ENCODE measurements around the gene EID1. TPM values are rescaled to one million over a fixed set of nuclear protein-coding genes. Genes with fewer than 3 reads are reported as not detected.

Gene EID1
- total and polyA plus RNA-seq, 9 of the 15 experiments (the other 6 are each of a cell fraction or from before 2014, with no cell fraction given): 46.5 to 211 (median 143) TPM

DNA sequence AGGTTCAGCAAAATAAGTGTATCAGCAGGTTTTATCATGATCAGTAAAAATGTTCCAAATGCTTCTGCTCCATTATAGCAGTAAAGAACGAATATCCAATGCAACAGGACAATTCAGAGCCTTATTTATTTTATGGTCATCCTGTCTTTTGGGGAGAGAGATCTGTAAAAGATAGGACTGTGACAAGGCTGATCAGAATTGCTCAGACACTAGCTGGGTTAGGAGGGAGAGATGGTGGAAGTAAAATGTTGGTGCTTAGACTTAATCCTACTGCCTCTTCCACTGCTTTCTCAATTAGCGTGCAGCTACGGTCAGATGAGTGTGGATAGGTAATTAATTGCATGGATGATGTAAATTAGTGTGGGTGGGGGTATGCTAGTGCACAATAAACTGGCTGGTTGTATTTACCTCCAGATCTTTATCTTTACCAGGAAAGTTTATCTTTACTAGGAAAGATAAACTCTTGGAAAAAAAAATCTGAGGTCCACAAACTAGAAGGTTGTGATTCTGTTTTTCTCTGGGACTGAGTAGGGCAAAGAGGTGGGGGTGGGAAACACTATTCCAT is 2.2 kb downstream of the EID1 start (continued):
- TF ChIP-seq FOSL1 (tag; conservative IDR thresholded peaks at IDR 0.05): no peak
- TF ChIP-seq RCOR1 (IDR thresholded peaks at IDR 0.05; ENCODE audit: borderline replicate concordance in 1 of 2, low read depth in 2 of 2, low read length in 2 of 2): peak in 1 of 2 experiments; percentile 63; a peak in 1 of 4 replicates
- 0 out of 4 replicates have a peak, but pooled peaks of 1 of the 2 experiments have one; percentile 27 for TF ChIP-seq TBL1XR1 (IDR thresholded peaks at IDR 0.05; ENCODE audit: low read length in 2 of 2)
- TF ChIP-seq, protein P1, sequence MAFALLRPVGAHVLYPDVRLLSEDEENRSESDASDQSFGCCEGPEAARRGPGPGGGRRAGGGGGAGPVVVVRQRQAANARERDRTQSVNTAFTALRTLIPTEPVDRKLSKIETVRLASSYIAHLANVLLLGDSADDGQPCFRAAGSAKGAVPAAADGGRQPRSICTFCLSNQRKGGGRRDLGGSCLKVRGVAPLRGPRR (CRISPR knock-in tag; IDR thresholded peaks at IDR 0.05): no peak
- TF ChIP-seq MEF2A (IDR thresholded peaks at IDR 0.05; ENCODE audit: control insufficient read depth, low read depth, low read length): no peak
- peak in 1 of 2 experiments; percentile 42; a peak in 1 of 4 replicates for TF ChIP-seq HDAC1 (IDR thresholded peaks at IDR 0.05)
- TF ChIP-seq KDM1A (IDR thresholded peaks at IDR 0.05): peak in 1 of 2 experiments; percentile 30; a peak in 1 of 4 replicates

DNA sequence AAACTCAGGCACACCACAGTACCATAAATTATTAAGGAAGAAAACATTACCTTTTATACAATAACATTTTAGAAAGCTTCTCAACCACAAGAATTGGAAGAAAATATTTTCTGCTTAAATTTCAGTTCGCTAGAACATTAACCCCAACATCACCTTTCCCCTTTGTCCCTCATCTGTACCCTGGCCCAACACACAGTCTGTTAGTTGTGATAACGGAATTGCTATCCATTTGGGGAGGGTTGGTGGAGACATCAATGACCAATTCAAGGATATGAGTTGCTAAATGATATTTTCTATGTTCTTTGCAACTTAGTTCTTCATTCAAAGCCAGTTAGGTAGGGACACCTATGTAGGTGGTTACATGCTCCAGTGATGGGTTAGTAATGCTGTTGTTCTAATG is 5.8 kb downstream of the EID1 start:
- Histone ChIP-seq H4K20me1 (replicated peaks; ENCODE audit: control insufficient read depth, insufficient read depth, low read length) (no peaks in the 10 kb centered on the region), H3K9me3 (replicated peaks; ENCODE audit: control insufficient read depth, insufficient read depth, low read depth, low read length) (no peaks in the 10 kb centered on the region), H3K9me1 (ENCODE audit: control insufficient read depth, insufficient read depth, low read length) (no peaks in the 10 kb centered on the region), H2AFZ (ENCODE audit: low read depth, low read length) (peak overlapping the region; percentile 85), H3K27me3 (ENCODE audit: control insufficient read depth in 2 of 2, insufficient read depth in 2 of 2, low read length in 2 of 2) (no peaks in the 10 kb centered on the region), H3K79me2 (ENCODE audit: control insufficient read depth, insufficient read depth, low read length) (peaks cover 24% of the 10 kb centered on the region), H3K4me2 (ENCODE audit: insufficient read depth, low read length) (peak overlapping the region; percentile 47), H3K4me3 (no peak overlapping the region), H3K36me3 (ENCODE audit: control insufficient read depth, insufficient read depth, low read length) (peaks cover 3% of the 10 kb centered on the region; the same call in 1 of the 3 replicates), H3K9ac (ENCODE audit: insufficient read depth in 1 of 2, low read depth in 2 of 2, low read length in 2 of 2) (peak overlapping the region in 1 of 2 experiments; percentile 32; a peak in 1 of 4 replicates), H3K4me1 (replicated peaks in 1 of 2; ENCODE audit: control insufficient read depth in 2 of 2, insufficient read depth in 2 of 2, low read length in 2 of 2) (peaks cover 0 to 24% of the 10 kb centered on the region in 2 experiments; a peak in 4 of 5 replicates), H3K27ac (ENCODE audit: extremely low read depth, low read depth, low read length) (peak overlapping the region; percentile 39; the same call in 2 of the 3 replicates)
- CTCF ChIA-PET (ENCODE audit: low intra/inter-chr PET ratio): interaction anchor here (0.6 kb wide), 1 partner anchor 117 kb away, joined by 3 read pairs; no protein-coding TSS in a partner anchor
- peak; percentile 77 for ATAC-seq
- intact Hi-C loops (cut with micrococcal nuclease): no loop called here
- POLR2A ChIA-PET: no interaction called here
- WGBS (ENCODE audit: insufficient coverage, low coverage, missing lambda C conversion rate): 2% methylated on average over 2 of the region's 2 CpGs
- peak in 2 of 4 experiments; percentile 46 to 69 for DNase-seq (ENCODE audit: extremely low read depth in 1 of 4, low spot score in 3 of 4)
- no TSS peak for BruUV-seq (replicated peaks)
- in situ Hi-C loops (cut with MboI): no loop called here
- peak; percentile 87 for FAIRE-seq
- TF ChIP-seq RBM14 (IDR thresholded peaks at IDR 0.05; ENCODE audit: borderline replicate concordance, insufficient read depth, low read depth, low read length): no peak
- peak; percentile 58; the same call in 1 of the 2 replicates for TF ChIP-seq SMARCA4 (IDR thresholded peaks at IDR 0.05)
- no peak for TF ChIP-seq NR2C2 (CRISPR knock-in tag; IDR thresholded peaks at IDR 0.05)
- TF ChIP-seq NR2C2 (tag; IDR thresholded peaks at IDR 0.05): peak; percentile 21; the same call in 1 of the 2 replicates
- peak; percentile 37; the same call in 1 of the 2 replicates for TF ChIP-seq TAL1 (IDR thresholded peaks at IDR 0.05)
- TF ChIP-seq PYGO2 (tag; IDR thresholded peaks at IDR 0.05): no peak
- peak; percentile 75 for TF ChIP-seq ARID1B (IDR thresholded peaks at IDR 0.05)
- TF ChIP-seq CBFA2T3 (IDR thresholded peaks at IDR 0.05): peak; percentile 80
- peak; percentile 53 for TF ChIP-seq TCF3 (CRISPR knock-in tag; IDR thresholded peaks at IDR 0.05)
- TF ChIP-seq ATF3 (IDR thresholded peaks at IDR 0.05): no peak
- TF ChIP-seq ATF3 (CRISPR knock-in tag; conservative IDR thresholded peaks at IDR 0.05): no peak
- TF ChIP-seq NCOR1 (IDR thresholded peaks at IDR 0.05): peak; percentile 74
